ENCODE results near the gene KCNJ18. TPM values are rescaled to one million over a fixed set of nuclear protein-coding genes. Genes with fewer than 3 reads are reported as not detected.
"Not testable (repeated sequence)": the region's sequence is repeated elsewhere in the genome, so short reads cannot be mapped to it uniquely, and the experiment has no call there.

The KCNJ18 gene
- total RNA-seq: not detected
- total RNA-seq (2013): not detected
- 0 to 0.07 (median 0) reads per million in 29 experiments for total RNA-seq

DNA sequence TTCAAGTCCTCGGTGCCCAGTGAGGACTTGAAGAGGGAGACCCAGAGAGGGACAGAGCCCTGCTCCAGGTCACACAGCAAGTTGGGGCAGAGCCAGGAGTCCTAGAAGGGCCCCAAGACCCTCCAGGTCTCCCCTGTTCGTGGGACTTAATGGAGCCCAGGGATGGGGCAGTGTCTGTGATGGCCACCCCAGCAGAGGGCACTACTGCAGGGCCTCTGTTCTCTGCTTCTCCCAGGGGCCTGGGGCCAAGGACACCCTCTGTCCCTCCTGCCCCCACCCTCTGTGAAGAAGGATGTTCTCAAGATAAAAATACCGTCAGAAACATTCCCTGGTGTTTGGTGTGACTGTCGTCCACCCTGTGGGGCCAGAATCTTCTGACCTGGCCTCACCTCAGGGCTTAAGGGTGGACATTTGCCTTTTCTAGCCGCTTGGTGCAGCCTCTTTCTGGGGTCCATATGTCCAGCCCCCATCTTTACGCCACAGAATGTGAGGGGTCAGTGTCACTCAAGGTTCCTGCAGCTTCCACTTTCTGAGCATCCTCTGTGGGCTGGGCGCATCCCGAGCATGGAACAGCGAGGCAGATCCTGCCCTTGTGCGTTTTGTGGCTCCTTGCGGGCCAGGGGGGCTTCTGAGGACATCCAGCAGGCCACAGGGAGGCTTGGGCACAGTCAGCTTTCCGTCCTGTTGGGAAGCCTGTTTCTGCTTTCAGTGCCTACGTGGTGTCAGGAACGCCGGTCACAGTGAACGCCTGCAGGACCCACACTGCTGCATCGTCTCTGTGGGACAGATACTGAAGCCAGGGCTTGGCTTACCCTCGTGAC, at the start of gene KCNJ18:
Gene KCNJ18, plus strand, starts transcription at position 641 of the 821 bp plus-strand sequence. CDS start 10,264 bp downstream, outside the sequence.
- H3K4me3 ChIP-seq (ENCODE audit: control insufficient read depth in 1 of 2, extremely low read depth in 1 of 2, low read length in 1 of 2); H3K27ac ChIP-seq (ENCODE audit: low read length); H3K4me3 Mint-ChIP-seq; H3K9me3 ChIP-seq; H3K27me3 ChIP-seq (replicated peaks in 1 of 2; ENCODE audit: control insufficient read depth in 2 of 2, extremely low read depth in 1 of 2, insufficient read depth in 2 of 2, low read length in 1 of 2); H3K36me3 ChIP-seq (ENCODE audit: control insufficient read depth in 2 of 2, extremely low read depth in 1 of 2, insufficient read depth in 1 of 2, low read length in 1 of 2); H3K27ac Mint-ChIP-seq; H3K36me3 Mint-ChIP-seq; H3K9me3 Mint-ChIP-seq; POLR2A ChIA-PET; DNase-seq; H3K4me1 Mint-ChIP-seq; ATAC-seq (replicated peaks in 1 of 4); H3K4me1 ChIP-seq (ENCODE audit: control insufficient read depth in 1 of 2, extremely low read depth in 1 of 2, insufficient read depth in 2 of 2, low read length in 2 of 2); CTCF ChIA-PET; H3K27me3 Mint-ChIP-seq: not testable (repeated sequence)
- 84% methylated on average over 8 of the region's 18 CpGs for whole genome bisulfite sequencing (ENCODE audit: insufficient coverage)

DNA sequence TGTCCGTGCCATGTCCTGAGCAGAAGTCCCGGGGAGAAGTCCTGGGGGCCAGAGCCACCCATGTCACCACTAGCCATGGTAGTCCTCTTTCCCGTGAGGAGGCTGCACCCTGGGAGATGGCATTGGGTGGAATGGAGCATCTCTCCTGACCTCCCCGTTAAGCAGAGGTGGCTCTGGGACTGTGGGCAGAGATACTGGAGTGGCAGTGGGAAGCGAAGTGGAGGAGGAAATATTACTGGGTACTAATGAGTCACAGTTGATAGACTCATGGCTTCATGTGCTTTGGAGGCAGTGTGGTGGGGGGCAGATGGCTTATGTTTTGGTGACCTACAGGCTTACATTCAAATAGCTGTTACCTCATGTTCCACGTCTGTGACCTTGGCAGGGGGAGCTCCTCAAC, 44.2 kb upstream of the KCNJ18 start:
- H3K4me1 ChIP-seq (ENCODE audit: control insufficient read depth in 1 of 2, extremely low read depth in 1 of 2, insufficient read depth in 2 of 2, low read length in 2 of 2); H3K36me3 ChIP-seq (ENCODE audit: control insufficient read depth in 2 of 2, extremely low read depth in 1 of 2, insufficient read depth in 1 of 2, low read length in 1 of 2); POLR2A ChIA-PET; H3K4me1 Mint-ChIP-seq; DNase-seq; H3K36me3 Mint-ChIP-seq; H3K4me3 ChIP-seq (ENCODE audit: control insufficient read depth in 1 of 2, extremely low read depth in 1 of 2, low read length in 1 of 2); H3K4me3 Mint-ChIP-seq; CTCF ChIA-PET; H3K9me3 Mint-ChIP-seq; H3K27ac ChIP-seq (ENCODE audit: low read length); ATAC-seq (replicated peaks in 1 of 4); H3K27ac Mint-ChIP-seq; H3K9me3 ChIP-seq; H3K27me3 ChIP-seq (replicated peaks in 1 of 2; ENCODE audit: control insufficient read depth in 2 of 2, extremely low read depth in 1 of 2, insufficient read depth in 2 of 2, low read length in 1 of 2): not testable (repeated sequence)
- WGBS (ENCODE audit: insufficient coverage): 83% methylated on average over 2 of the region's 6 CpGs
- peaks cover 8 to 18% of the 10 kb centered on the region in 2 donors for H3K27me3 Mint-ChIP-seq

DNA sequence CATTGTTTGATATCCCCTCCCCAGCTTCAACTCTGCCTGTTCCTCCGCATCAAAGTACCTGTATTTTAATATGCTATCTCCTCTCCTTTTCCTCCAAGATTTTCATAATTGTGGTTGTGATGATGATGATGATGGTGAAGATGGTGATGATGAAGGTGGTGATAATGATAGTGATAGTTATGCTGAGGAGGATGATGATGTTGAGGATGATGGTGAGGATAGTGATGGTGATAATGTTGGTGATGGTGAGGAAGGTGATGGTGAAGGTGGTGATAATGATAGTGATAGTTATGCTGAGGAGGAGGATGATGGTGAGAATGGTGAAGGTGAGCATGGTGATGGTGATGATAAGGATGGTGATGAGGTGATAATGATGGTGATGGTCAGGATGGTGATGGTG, 42.3 kb upstream of the KCNJ18 start:
- H3K4me3 Mint-ChIP-seq; H3K36me3 ChIP-seq (ENCODE audit: control insufficient read depth in 2 of 2, extremely low read depth in 1 of 2, insufficient read depth in 1 of 2, low read length in 1 of 2); H3K9me3 Mint-ChIP-seq; H3K4me1 ChIP-seq (ENCODE audit: control insufficient read depth in 1 of 2, extremely low read depth in 1 of 2, insufficient read depth in 2 of 2, low read length in 2 of 2); POLR2A ChIA-PET; H3K27ac ChIP-seq (ENCODE audit: low read length); H3K9me3 ChIP-seq; DNase-seq; H3K27ac Mint-ChIP-seq; H3K4me1 Mint-ChIP-seq; H3K36me3 Mint-ChIP-seq; H3K4me3 ChIP-seq (ENCODE audit: control insufficient read depth in 1 of 2, extremely low read depth in 1 of 2, low read length in 1 of 2); CTCF ChIA-PET; ATAC-seq (replicated peaks in 1 of 4); H3K27me3 ChIP-seq (replicated peaks in 1 of 2; ENCODE audit: control insufficient read depth in 2 of 2, extremely low read depth in 1 of 2, insufficient read depth in 2 of 2, low read length in 1 of 2): not testable (repeated sequence)
- no CpG with 5 or more reads among the region's 1 CpG for WGBS (ENCODE audit: insufficient coverage)
- peaks cover 8 to 12% of the 10 kb centered on the region in 2 donors for H3K27me3 Mint-ChIP-seq

DNA sequence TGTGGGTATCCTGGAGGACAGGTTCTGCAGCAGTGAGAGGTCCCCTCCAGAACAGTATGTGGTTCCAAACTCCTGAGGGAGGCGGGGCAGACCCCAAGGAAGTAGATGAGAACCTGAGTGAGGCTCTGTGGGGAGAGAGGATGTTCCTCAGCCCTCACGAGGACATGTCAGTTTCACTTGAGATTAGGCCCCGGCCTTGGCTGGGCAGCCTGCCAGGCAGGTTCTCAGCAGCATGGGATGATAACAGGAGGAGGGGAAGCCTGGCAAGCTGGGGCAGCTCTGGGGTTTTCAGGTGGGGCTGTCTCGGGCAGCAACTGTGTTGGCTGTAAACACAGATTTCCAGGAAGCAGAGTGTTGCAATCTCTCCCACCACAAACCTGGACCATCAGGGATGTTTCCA, 40.3 kb upstream of the KCNJ18 start:
- H3K9me3 Mint-ChIP-seq; H3K27ac Mint-ChIP-seq; CTCF ChIA-PET; H3K36me3 Mint-ChIP-seq; H3K36me3 ChIP-seq (ENCODE audit: control insufficient read depth in 2 of 2, extremely low read depth in 1 of 2, insufficient read depth in 1 of 2, low read length in 1 of 2); H3K4me3 ChIP-seq (ENCODE audit: control insufficient read depth in 1 of 2, extremely low read depth in 1 of 2, low read length in 1 of 2); DNase-seq; H3K4me1 Mint-ChIP-seq; ATAC-seq (replicated peaks in 1 of 4); H3K27me3 ChIP-seq (replicated peaks in 1 of 2; ENCODE audit: control insufficient read depth in 2 of 2, extremely low read depth in 1 of 2, insufficient read depth in 2 of 2, low read length in 1 of 2); H3K4me3 Mint-ChIP-seq; H3K4me1 ChIP-seq (ENCODE audit: control insufficient read depth in 1 of 2, extremely low read depth in 1 of 2, insufficient read depth in 2 of 2, low read length in 2 of 2); POLR2A ChIA-PET; H3K9me3 ChIP-seq; H3K27ac ChIP-seq (ENCODE audit: low read length): not testable (repeated sequence)
- no CpG with 5 or more reads among the region's 4 CpGs for WGBS (ENCODE audit: insufficient coverage)
- H3K27me3 Mint-ChIP-seq: peaks cover 4 to 12% of the 10 kb centered on the region in 2 donors

DNA sequence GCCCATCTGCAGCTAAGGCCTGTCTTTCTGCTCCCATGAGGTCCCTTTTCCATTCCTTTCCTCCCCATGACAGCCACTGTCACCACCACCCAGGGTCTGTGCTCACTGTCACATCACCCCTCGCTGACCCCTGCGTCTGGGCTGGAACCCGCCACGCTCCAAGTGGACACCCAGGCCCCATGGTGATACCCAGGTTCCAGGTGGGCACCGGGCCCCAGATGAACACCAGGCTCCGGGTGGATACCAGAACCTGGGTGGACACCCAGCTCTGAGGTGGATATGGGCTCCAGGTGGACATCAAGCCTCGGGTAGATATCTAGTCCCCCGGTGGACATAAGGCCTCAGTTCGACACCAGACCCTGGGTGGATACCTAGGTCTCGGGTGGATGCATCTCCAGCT, 39.1 kb upstream of the KCNJ18 start:
- WGBS (ENCODE audit: insufficient coverage): 100% methylated on average over 1 of the region's 10 CpGs
- H3K36me3 ChIP-seq (ENCODE audit: control insufficient read depth in 2 of 2, extremely low read depth in 1 of 2, insufficient read depth in 1 of 2, low read length in 1 of 2); H3K4me3 ChIP-seq (ENCODE audit: control insufficient read depth in 1 of 2, extremely low read depth in 1 of 2, low read length in 1 of 2); H3K9me3 Mint-ChIP-seq; H3K27ac ChIP-seq (ENCODE audit: low read length); ATAC-seq (replicated peaks in 1 of 4); H3K27me3 ChIP-seq (replicated peaks in 1 of 2; ENCODE audit: control insufficient read depth in 2 of 2, extremely low read depth in 1 of 2, insufficient read depth in 2 of 2, low read length in 1 of 2); H3K4me1 Mint-ChIP-seq; H3K27ac Mint-ChIP-seq; DNase-seq; POLR2A ChIA-PET; H3K4me1 ChIP-seq (ENCODE audit: control insufficient read depth in 1 of 2, extremely low read depth in 1 of 2, insufficient read depth in 2 of 2, low read length in 2 of 2); H3K36me3 Mint-ChIP-seq; CTCF ChIA-PET; H3K9me3 ChIP-seq; H3K4me3 Mint-ChIP-seq: not testable (repeated sequence)
- peaks cover under 1 to 12% of the 10 kb centered on the region in 2 donors for H3K27me3 Mint-ChIP-seq

DNA sequence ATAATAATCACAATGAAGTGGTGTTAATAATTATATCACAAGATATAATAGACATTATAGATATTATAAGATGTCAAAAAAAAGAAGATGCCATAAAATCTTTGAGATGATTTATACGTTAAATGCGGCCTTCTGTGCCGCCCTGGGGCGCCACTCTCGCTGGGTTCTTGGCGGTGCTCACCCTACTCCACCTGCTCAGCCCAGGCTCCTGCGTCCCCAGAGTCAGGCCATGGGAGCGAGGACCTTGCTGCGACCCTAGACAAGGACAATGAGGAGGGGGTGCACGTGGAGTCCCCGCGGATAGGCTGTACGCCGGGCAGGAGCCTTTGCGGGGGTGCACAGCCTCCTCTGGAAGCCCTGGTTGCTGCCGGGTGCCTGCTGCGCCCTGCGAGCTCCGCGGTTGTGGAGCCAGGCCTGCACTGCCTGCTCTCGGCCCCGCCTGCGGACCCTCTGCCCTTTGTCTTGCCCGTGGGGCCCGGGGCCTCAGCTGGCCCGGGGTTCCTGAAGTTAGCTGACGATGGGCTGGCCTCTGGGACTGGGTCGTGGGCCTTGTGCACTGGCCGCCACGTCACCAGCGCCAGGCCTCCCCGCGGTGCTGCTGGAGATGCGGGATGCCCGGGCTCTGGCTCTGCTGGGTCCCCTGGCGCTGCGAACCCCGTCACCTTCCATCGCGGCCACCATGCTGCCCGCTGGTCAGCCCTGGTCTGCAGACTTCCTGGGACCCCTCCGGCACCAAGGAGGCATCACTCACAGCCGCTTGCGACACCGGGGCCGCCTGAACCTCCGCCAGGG, 35.6 kb upstream of the KCNJ18 start:
- 65% methylated on average over 38 of the region's 47 CpGs for WGBS (ENCODE audit: insufficient coverage)
- H3K4me1 Mint-ChIP-seq; H3K36me3 ChIP-seq (ENCODE audit: control insufficient read depth in 2 of 2, extremely low read depth in 1 of 2, insufficient read depth in 1 of 2, low read length in 1 of 2); H3K27ac ChIP-seq (ENCODE audit: low read length); DNase-seq; H3K4me3 ChIP-seq (ENCODE audit: control insufficient read depth in 1 of 2, extremely low read depth in 1 of 2, low read length in 1 of 2); H3K27me3 ChIP-seq (replicated peaks in 1 of 2; ENCODE audit: control insufficient read depth in 2 of 2, extremely low read depth in 1 of 2, insufficient read depth in 2 of 2, low read length in 1 of 2); POLR2A ChIA-PET; CTCF ChIA-PET; H3K4me3 Mint-ChIP-seq; H3K27ac Mint-ChIP-seq; H3K9me3 ChIP-seq; ATAC-seq (replicated peaks in 1 of 4); H3K27me3 Mint-ChIP-seq; H3K9me3 Mint-ChIP-seq; H3K36me3 Mint-ChIP-seq; H3K4me1 ChIP-seq (ENCODE audit: control insufficient read depth in 1 of 2, extremely low read depth in 1 of 2, insufficient read depth in 2 of 2, low read length in 2 of 2): not testable (repeated sequence)

All from T-cell (primary cell).